Body of pancreas (tissue), 4 donors: ENCODE measurements around the gene NTRK2. TPM values are rescaled to one million over a fixed set of nuclear protein-coding genes. Genes with fewer than 3 reads are reported as not detected.
"Not testable (repeated sequence)": the region's sequence is repeated elsewhere in the genome, so short reads cannot be mapped to it uniquely, and the experiment has no call there.

Source experiments
- ATAC-seq: fragments of 150-250 bp; one replicate; pipeline ENCODE4 v1.9.1; 2016
- DNase-seq, 4 donors: peaks; one replicate each; pipeline ENCODE4 v3.0.0-alpha.2; 2019
- H3K27ac ChIP-seq, 4 donors: fragments of 200-600 bp; sonication (generic); 1 replicate in 3 of 4; 2 replicates in 1 of 4; pipeline versions ENCODE4 v1.5.1 to v1.6.1; 2016 to 2019; ENCODE audit warnings: mild to moderate bottlenecking in 1 of 4, mixed read lengths in 1 of 4, moderate library complexity in 1 of 4
- H3K27me3 ChIP-seq, 2 donors: fragments of 200-600 bp; sonication (generic); one replicate each; pipeline ENCODE4 v1.6.0; 2016; ENCODE audit warnings: mild to moderate bottlenecking in 1 of 2
- H3K36me3 ChIP-seq, 2 donors: fragments of 200-600 bp; sonication (generic); replicated peaks in 1 of 2; 2 replicates each; pipeline ENCODE4 v1.5.1; 2016; ENCODE audit warnings: low read depth in 2 of 2; ENCODE audit not compliant: insufficient read depth in 1 of 2
- H3K4me1 ChIP-seq: fragments of 200-600 bp; sonication (generic); one replicate; pipeline ENCODE4 v1.6.0; 2016
- H3K4me3 ChIP-seq, 2 donors: fragments of 200-600 bp; sonication (generic); 1 replicate in 1 of 2; 2 replicates in 1 of 2; pipeline ENCODE4 v1.5.1; 2016 to 2019
- H3K9me3 ChIP-seq, 3 donors: fragments of 200-600 bp; sonication (generic); 1 replicate in 2 of 3; 2 replicates in 1 of 3; pipeline ENCODE4 v1.5.1; 2016
- POLR2A ChIP-seq, 3 donors: fragments of 450-650 bp; IDR thresholded peaks; one replicate each; pipeline ENCODE4 v1.6.1; 2016; ENCODE audit warnings: antibody characterized with exemption in 3 of 3, mild to moderate bottlenecking in 2 of 3
- WGBS, 2 donors: methylation state at CpG; one replicate each; pipeline ENCODE4 v1.1.5; 2017; 5-methylcytosine and 5-hydroxymethylcytosine counted together
- intact Hi-C: fragments of 100-400 bp; cut with DNase I; formaldehyde crosslinking; loops from one replicate; pipeline ENCODE4 v1.15.1; 2023
- total RNA-seq, 2 donors: library from RNA; depleted of rRNA; stranded (reverse); fragments of >200 nt; gene quantifications; one replicate each; pipeline ENCODE4 v1.1.0, GENCODE V29; 2016
- TF ChIP-seq, protein P1 (sequence below), 7 experiments: fragments of 450-650 bp in 4 of 7; fragments of 200-600 bp in 3 of 7; sonication (generic) in 3 of 7; IDR thresholded peaks; one replicate each; pipeline ENCODE4 v1.5.1; 2016 to 2019; ENCODE audit warnings: antibody characterized with exemption in 7 of 7

Gene NTRK2
- total RNA-seq, 2 donors from 2014 or later, result 20.5 to 37.9 TPM

- Histone ChIP-seq H3K36me3 (no peaks in the 10 kb centered on the region), H3K4me1 (no peaks in the 10 kb centered on the region), H3K27ac (no peak overlapping the region), H3K4me3 (no peak overlapping the region), H3K27me3 (no peaks in the 10 kb centered on the region), H3K9me3 (no peaks in the 10 kb centered on the region)
- TF ChIP-seq, protein P1, sequence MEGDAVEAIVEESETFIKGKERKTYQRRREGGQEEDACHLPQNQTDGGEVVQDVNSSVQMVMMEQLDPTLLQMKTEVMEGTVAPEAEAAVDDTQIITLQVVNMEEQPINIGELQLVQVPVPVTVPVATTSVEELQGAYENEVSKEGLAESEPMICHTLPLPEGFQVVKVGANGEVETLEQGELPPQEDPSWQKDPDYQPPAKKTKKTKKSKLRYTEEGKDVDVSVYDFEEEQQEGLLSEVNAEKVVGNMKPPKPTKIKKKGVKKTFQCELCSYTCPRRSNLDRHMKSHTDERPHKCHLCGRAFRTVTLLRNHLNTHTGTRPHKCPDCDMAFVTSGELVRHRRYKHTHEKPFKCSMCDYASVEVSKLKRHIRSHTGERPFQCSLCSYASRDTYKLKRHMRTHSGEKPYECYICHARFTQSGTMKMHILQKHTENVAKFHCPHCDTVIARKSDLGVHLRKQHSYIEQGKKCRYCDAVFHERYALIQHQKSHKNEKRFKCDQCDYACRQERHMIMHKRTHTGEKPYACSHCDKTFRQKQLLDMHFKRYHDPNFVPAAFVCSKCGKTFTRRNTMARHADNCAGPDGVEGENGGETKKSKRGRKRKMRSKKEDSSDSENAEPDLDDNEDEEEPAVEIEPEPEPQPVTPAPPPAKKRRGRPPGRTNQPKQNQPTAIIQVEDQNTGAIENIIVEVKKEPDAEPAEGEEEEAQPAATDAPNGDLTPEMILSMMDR (IDR thresholded peaks at IDR 0.05), result no peak
- no peak for TF ChIP-seq POLR2A (IDR thresholded peaks at IDR 0.05)
- intact Hi-C loops, result no loop called here
- 75 to 81% methylated on average over 3 of the region's 3 CpGs for WGBS, 2 donors
- DNase-seq, result no peak
- ATAC-seq, result no peak
Measured at GRCh38 chr9:85056203-85056572, 386.7 kb downstream of the NTRK2 start.

GRCh38 chr9:85061969-85062368 lies 392.4 kb downstream of the NTRK2 start:
- TF ChIP-seq, protein P1 (IDR thresholded peaks at IDR 0.05), result no peak
- TF ChIP-seq POLR2A (IDR thresholded peaks at IDR 0.05), result no peak
- 50 to 59% methylated on average over 1 of the region's 1 CpG for WGBS, 2 donors
- Histone ChIP-seq H3K9me3 (no peaks in the 10 kb centered on the region), H3K27ac (no peak overlapping the region), H3K4me3 (no peak overlapping the region), H3K27me3 (no peaks in the 10 kb centered on the region), H3K36me3 (no peaks in the 10 kb centered on the region), H3K4me1 (no peaks in the 10 kb centered on the region)
- intact Hi-C loops, result no loop called here
- DNase-seq, result no peak
- ATAC-seq, result no peak

- H3K27ac ChIP-seq, result no peak overlapping the region
- DNase-seq, result no peak
- 61 to 80% methylated on average over 4 of the region's 4 CpGs for WGBS, 2 donors
Measured at GRCh38 chr9:85062385-85063022, 393.0 kb downstream of the NTRK2 start.

DNA sequence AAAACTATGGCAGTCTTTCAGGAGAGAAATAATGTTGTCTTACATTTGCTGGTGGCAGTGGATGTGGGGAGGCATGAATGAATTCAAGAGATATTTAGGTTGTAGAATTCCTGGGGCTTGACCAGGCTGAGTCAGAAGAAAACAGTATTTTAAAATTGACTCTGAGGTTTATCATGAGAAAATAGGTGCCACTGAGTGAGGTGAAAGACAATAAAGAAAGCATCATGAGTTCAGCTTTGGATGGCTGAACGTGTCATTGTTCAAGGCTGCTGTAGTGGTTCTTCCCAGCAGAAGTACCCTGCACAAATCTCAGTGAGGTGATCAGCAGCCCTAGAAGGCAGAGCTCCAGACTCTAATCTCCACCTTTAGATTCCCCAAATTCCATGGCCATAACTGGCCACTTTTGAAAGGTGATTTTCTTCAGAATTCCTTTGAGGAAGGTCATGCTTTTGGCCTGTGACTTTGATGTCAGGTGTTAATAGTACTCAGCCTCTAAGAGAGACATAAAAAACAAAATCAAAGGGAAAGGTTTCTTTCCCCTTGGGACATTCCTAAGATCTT lies 395.4 kb downstream of the NTRK2 start:
- ATAC-seq, result no peak
- H3K4me1 ChIP-seq, result no peaks in the 10 kb centered on the region
- WGBS, 2 donors, result 85 to 89% methylated on average over 1 of the region's 1 CpG
- intact Hi-C loops, result no loop called here
- H3K27me3 ChIP-seq, result no peaks in the 10 kb centered on the region
- no peaks in the 10 kb centered on the region for H3K36me3 ChIP-seq
- H3K9me3 ChIP-seq, result no peaks in the 10 kb centered on the region
- TF ChIP-seq, protein P1 (IDR thresholded peaks at IDR 0.05), result no peak
- TF ChIP-seq POLR2A (IDR thresholded peaks at IDR 0.05), result no peak
- H3K4me3 ChIP-seq, result no peak overlapping the region
- H3K27ac ChIP-seq, result no peak overlapping the region
- DNase-seq, result no peak

More at GRCh38 chr9:85062385-85063022, 393.0 kb downstream of the NTRK2 start:
- no peaks in the 10 kb centered on the region for H3K27me3 ChIP-seq
- H3K4me1 ChIP-seq, result no peaks in the 10 kb centered on the region
- intact Hi-C loops, result no loop called here
- no peak for ATAC-seq
- no peaks in the 10 kb centered on the region for H3K9me3 ChIP-seq
- no peaks in the 10 kb centered on the region for H3K36me3 ChIP-seq
- TF ChIP-seq POLR2A (IDR thresholded peaks at IDR 0.05), result no peak
- H3K4me3 ChIP-seq, result no peak overlapping the region

DNA sequence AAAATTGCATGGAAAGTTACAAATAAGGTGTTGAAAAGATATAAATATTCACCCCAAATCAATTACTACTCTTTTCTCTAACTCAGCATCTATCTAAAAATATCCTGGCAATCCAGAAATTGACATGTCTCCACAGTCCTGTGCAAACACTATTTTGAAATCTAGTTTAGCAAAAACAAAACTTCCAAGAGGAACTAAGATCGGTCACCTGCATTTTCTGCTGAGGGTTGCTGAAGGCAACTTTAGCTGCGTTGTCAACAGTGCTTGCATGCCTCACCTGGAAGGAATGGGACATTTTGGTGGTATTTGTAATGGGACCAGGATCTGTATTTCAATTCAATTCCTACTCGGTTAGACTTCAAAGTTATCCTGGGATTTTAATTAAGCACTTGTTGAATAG lies 398.3 kb downstream of the NTRK2 start:
- no peaks in the 10 kb centered on the region for H3K4me1 ChIP-seq
- H3K36me3 ChIP-seq, result no peaks in the 10 kb centered on the region
- DNase-seq, result no peak
- ATAC-seq, result no peak
- H3K27ac ChIP-seq, result no peak overlapping the region
- no peaks in the 10 kb centered on the region for H3K27me3 ChIP-seq
- TF ChIP-seq POLR2A (IDR thresholded peaks at IDR 0.05), result no peak
- TF ChIP-seq, protein P1 (IDR thresholded peaks at IDR 0.05), result no peak
- intact Hi-C loops, result no loop called here
- no peak overlapping the region for H3K4me3 ChIP-seq
- 74 to 75% methylated on average over 3 of the region's 3 CpGs for WGBS, 2 donors
- H3K9me3 ChIP-seq, result no peaks in the 10 kb centered on the region

- H3K4me3 ChIP-seq, H3K27me3 ChIP-seq, ATAC-seq, H3K4me1 ChIP-seq, H3K9me3 ChIP-seq, intact Hi-C loops, H3K27ac ChIP-seq, DNase-seq, H3K36me3 ChIP-seq: not testable (repeated sequence)
- 85 to 92% methylated on average over 2 to 3 of the region's 3 CpGs for WGBS, 2 donors
Measured at GRCh38 chr9:85069421-85069820, 399.9 kb downstream of the NTRK2 start.
